Measurements from ENCODE around the gene TBC1D7.

TBC1D7 gene

DNA sequence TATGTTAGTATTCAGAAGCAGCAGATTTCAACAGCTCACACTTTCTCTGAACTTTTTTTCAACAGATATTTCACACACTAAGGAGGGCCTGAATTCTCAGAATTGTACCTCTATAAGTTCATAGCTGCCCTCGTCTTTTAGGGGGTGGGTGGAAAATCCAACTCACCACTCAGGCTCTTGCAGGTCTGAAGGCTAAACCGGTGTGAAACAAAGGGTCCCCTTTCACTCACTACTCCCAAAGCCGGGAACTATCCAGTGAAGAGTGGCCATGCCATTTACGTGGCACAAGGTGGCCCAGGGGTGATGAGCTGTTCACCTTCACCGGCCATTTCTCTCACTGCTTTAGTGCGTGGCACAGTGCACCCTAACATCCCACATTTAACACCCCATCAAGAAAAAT, 24.2 kb downstream of the TBC1D7 start:
- TF ChIP-seq HDGF (IDR thresholded peaks at IDR 0.05; ENCODE audit: borderline replicate concordance) (no peak), BHLHE40 (IDR thresholded peaks at IDR 0.05; ENCODE audit: borderline replicate concordance) (no peak), NFRKB (IDR thresholded peaks at IDR 0.05) (no peak), FOXK2 (IDR thresholded peaks at IDR 0.05) (no peak), SUZ12 (IDR thresholded peaks at IDR 0.05) (no peak), ZNF384 (IDR thresholded peaks at IDR 0.05) (no peak), TARDBP (IDR thresholded peaks at IDR 0.05) (no peak), CTBP1 (IDR thresholded peaks at IDR 0.05; ENCODE audit: borderline replicate concordance) (no peak), SP1 (IDR thresholded peaks at IDR 0.05) (no peak), L3MBTL2 (conservative IDR thresholded peaks at IDR 0.05) (no peak), FOXM1 (IDR thresholded peaks at IDR 0.05; ENCODE audit: borderline replicate concordance) (no peak), ELF4 (IDR thresholded peaks at IDR 0.05) (no peak), ARNT (IDR thresholded peaks at IDR 0.05) (no peak), FOXA1 (IDR thresholded peaks at IDR 0.05) (no peak), LEF1 (IDR thresholded peaks at IDR 0.05; ENCODE audit: borderline replicate concordance) (no peak)
- TF ChIP-seq, protein P1, sequence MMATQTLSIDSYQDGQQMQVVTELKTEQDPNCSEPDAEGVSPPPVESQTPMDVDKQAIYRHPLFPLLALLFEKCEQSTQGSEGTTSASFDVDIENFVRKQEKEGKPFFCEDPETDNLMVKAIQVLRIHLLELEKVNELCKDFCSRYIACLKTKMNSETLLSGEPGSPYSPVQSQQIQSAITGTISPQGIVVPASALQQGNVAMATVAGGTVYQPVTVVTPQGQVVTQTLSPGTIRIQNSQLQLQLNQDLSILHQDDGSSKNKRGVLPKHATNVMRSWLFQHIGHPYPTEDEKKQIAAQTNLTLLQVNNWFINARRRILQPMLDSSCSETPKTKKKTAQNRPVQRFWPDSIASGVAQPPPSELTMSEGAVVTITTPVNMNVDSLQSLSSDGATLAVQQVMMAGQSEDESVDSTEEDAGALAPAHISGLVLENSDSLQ (IDR thresholded peaks at IDR 0.05), result no peak
- ChIA-PET CTCF (no interaction called here), POLR2A (interaction anchor here (1.6 kb wide), 1 partner anchor 24 kb away, joined by 5 read pairs; the partner anchor contains the start of gene TBC1D7)
- no peak for DNase-seq (ENCODE audit: extremely low spot score)

- no peak for DNase-seq (ENCODE audit: extremely low spot score)
- ChIA-PET POLR2A (no interaction called here), CTCF (no interaction called here)
- TF ChIP-seq LEF1 (IDR thresholded peaks at IDR 0.05; ENCODE audit: borderline replicate concordance), result no peak
- TF ChIP-seq HDGF (IDR thresholded peaks at IDR 0.05; ENCODE audit: borderline replicate concordance), result no peak
- TF ChIP-seq, protein P1 (IDR thresholded peaks at IDR 0.05), result no peak
- no peak for TF ChIP-seq CTBP1 (IDR thresholded peaks at IDR 0.05; ENCODE audit: borderline replicate concordance)
Measured at GRCh38 chr6:13303668-13304017, 24.7 kb downstream of the TBC1D7 start.

- ChIA-PET CTCF (no interaction called here), POLR2A (no interaction called here)
- TF ChIP-seq ELF4 (IDR thresholded peaks at IDR 0.05) (no peak), LEF1 (IDR thresholded peaks at IDR 0.05; ENCODE audit: borderline replicate concordance) (no peak), TARDBP (IDR thresholded peaks at IDR 0.05) (no peak), SP1 (IDR thresholded peaks at IDR 0.05) (no peak), SUZ12 (IDR thresholded peaks at IDR 0.05) (no peak), FOXA1 (IDR thresholded peaks at IDR 0.05) (no peak), ZNF384 (IDR thresholded peaks at IDR 0.05) (no peak), CTBP1 (IDR thresholded peaks at IDR 0.05; ENCODE audit: borderline replicate concordance) (no peak)
- TF ChIP-seq, protein P1 (IDR thresholded peaks at IDR 0.05), result no peak
- no peak for DNase-seq (ENCODE audit: extremely low spot score)
Measured at GRCh38 chr6:13302751-13303667, 25.3 kb downstream of the TBC1D7 start.

DNA sequence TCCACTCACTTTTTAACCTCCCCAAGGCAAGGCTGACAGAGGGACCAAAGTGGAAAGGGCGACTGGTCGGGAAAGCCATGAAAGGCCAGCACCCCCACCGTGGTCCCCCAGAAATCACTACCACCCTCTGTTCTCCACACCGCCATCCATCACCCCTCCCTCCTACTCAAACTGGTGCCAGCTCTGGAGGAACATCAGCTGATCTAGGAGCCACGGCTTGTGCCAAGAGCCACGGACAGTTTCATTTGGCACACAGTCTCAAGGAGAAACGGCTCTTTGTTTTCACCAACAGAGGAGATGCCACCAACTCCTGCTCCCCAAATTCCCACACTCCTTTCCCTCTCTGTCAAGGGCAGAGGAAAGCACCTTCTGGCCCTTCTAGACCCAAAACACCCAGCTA, 26.0 kb downstream of the TBC1D7 start:
- no peak for DNase-seq (ENCODE audit: extremely low spot score)
- CTCF ChIA-PET, result no interaction called here
- TF ChIP-seq HDGF (IDR thresholded peaks at IDR 0.05; ENCODE audit: borderline replicate concordance) (no peak), L3MBTL2 (conservative IDR thresholded peaks at IDR 0.05) (no peak), LEF1 (IDR thresholded peaks at IDR 0.05; ENCODE audit: borderline replicate concordance) (no peak), ELF4 (IDR thresholded peaks at IDR 0.05) (no peak), FOXK2 (IDR thresholded peaks at IDR 0.05) (no peak), ARNT (IDR thresholded peaks at IDR 0.05) (no peak), SUZ12 (IDR thresholded peaks at IDR 0.05) (no peak), SP1 (IDR thresholded peaks at IDR 0.05) (no peak), NFRKB (IDR thresholded peaks at IDR 0.05) (no peak), CTBP1 (IDR thresholded peaks at IDR 0.05; ENCODE audit: borderline replicate concordance) (no peak), FOXM1 (IDR thresholded peaks at IDR 0.05; ENCODE audit: borderline replicate concordance) (no peak)
- POLR2A ChIA-PET, result no interaction called here

DNA sequence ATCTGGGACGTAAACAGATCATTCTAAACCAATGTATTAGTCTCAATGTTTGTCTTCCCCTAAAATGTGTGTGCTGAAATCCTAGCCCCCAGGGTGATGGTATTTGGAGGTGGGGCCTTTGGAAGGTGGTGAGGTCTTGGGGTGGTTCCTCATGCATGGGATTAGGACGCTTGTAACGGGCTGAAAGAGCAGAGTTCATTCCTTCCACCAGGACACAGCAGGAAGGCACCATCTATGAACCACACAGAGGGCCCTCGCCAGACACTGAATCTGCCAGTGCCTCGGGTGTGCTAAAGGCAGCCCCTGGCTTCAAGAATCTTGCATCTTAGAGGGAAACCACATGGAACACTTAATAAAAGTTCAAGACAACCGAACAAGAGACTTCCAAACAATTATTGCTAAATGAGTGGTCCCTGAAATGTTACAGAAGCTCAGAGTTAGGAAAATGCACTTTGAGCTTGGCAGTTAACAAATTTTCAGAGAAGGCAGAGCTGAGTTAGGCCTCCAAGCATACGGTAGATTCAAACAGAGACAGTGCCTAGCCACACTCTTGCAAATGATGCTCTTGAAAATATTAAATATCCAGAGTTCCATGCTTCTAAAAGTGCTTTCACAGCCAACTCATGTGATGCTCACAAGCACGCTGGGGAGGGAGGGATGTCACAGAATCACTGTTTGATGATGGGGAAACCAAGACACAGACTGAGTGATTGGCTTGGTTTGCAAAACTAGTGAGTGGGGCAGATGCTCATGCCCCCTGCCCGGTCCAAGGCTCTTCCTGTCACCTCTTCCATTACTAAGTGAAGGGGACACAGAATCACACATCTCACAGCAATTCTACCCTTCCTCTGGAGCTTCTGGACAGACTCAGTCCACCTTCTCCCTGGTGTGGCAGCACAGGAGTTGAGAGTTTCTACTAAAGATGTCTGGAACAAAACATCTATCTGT, 27.4 kb downstream of the TBC1D7 start:
- CTCF ChIA-PET, result no interaction called here
- no peak for TF ChIP-seq ARNT (IDR thresholded peaks at IDR 0.05)
- no peak for TF ChIP-seq TARDBP (IDR thresholded peaks at IDR 0.05)
- no peak for TF ChIP-seq ZNF384 (IDR thresholded peaks at IDR 0.05)
- no peak for TF ChIP-seq BHLHE40 (IDR thresholded peaks at IDR 0.05; ENCODE audit: borderline replicate concordance)
- TF ChIP-seq SP1 (IDR thresholded peaks at IDR 0.05), result no peak
- no peak for TF ChIP-seq L3MBTL2 (conservative IDR thresholded peaks at IDR 0.05)
- TF ChIP-seq FOXA1 (IDR thresholded peaks at IDR 0.05), result no peak
- no peak for TF ChIP-seq HDGF (IDR thresholded peaks at IDR 0.05; ENCODE audit: borderline replicate concordance)
- no peak for TF ChIP-seq FOXM1 (IDR thresholded peaks at IDR 0.05; ENCODE audit: borderline replicate concordance)
- TF ChIP-seq FOXK2 (IDR thresholded peaks at IDR 0.05), result no peak
- no peak for TF ChIP-seq ELF4 (IDR thresholded peaks at IDR 0.05)
- no peak for TF ChIP-seq LEF1 (IDR thresholded peaks at IDR 0.05; ENCODE audit: borderline replicate concordance)
- TF ChIP-seq, protein P1 (IDR thresholded peaks at IDR 0.05), result no peak
- no peak for TF ChIP-seq SUZ12 (IDR thresholded peaks at IDR 0.05)
- no peak for TF ChIP-seq CTBP1 (IDR thresholded peaks at IDR 0.05; ENCODE audit: borderline replicate concordance)
- TF ChIP-seq NFRKB (IDR thresholded peaks at IDR 0.05), result no peak
- DNase-seq (ENCODE audit: extremely low spot score), result no peak
- POLR2A ChIA-PET, result no interaction called here
